Thoracic aorta (tissue), 2 donors: ENCODE results near the gene EEIG1. TPM values are rescaled to one million over a fixed set of nuclear protein-coding genes. Genes with fewer than 3 reads are reported as not detected.

ENCODE experiments used
- ATAC-seq: fragments of 150-250 bp; one replicate; pipeline ENCODE4 v1.8.0; 2017; ENCODE audit warnings: low read depth; ENCODE audit not compliant: insufficient number of reproducible peaks, low FRiP score
- DNase-seq: peaks from one replicate; pipeline ENCODE4 v3.0.0-alpha.2; 2020; ENCODE audit warnings: low spot score
- H3K27ac ChIP-seq, 2 donors: fragments of 200-600 bp; sonication (generic); 1 replicate in 1 of 2; 2 replicates in 1 of 2; pipeline ENCODE4 v1.5.1; 2016; ENCODE audit warnings: mild to moderate bottlenecking in 2 of 2, moderate library complexity in 2 of 2
- H3K27me3 ChIP-seq: fragments of 200-600 bp; sonication (generic); replicated peaks from 2 replicates; pipeline ENCODE4 v1.6.0; 2016; ENCODE audit warnings: mild to moderate bottlenecking; ENCODE audit not compliant: insufficient read depth
- H3K36me3 ChIP-seq: fragments of 200-600 bp; sonication (generic); one replicate; pipeline ENCODE4 v1.5.1; 2016
- H3K4me1 ChIP-seq, 2 donors: fragments of 200-600 bp; sonication (generic); 1 replicate in 1 of 2; 2 replicates in 1 of 2; pipeline versions ENCODE4 v1.5.1 to v1.6.0; 2016; ENCODE audit warnings: low read depth in 2 of 2, mild to moderate bottlenecking in 1 of 2; ENCODE audit not compliant: control insufficient read depth in 1 of 2
- H3K4me3 ChIP-seq: fragments of 200-600 bp; sonication (generic); 2 replicates; pipeline ENCODE4 v1.5.1; 2016; ENCODE audit warnings: mild to moderate bottlenecking
- H3K9me3 ChIP-seq: fragments of 200-600 bp; sonication (generic); 2 replicates; pipeline ENCODE4 v1.5.1; 2016
- total RNA-seq, 2 donors: library from RNA; depleted of rRNA; stranded (reverse); fragments of >200 nt; gene quantifications; one replicate each; pipeline versions ENCODE4 v1.1.0 to v1.2.3, GENCODE V29; 2016
- TF ChIP-seq, protein P1 (sequence below): fragments of 200-600 bp; sonication (generic); IDR thresholded peaks from one replicate; pipeline ENCODE4 v1.5.1; 2019; ENCODE audit warnings: antibody characterized with exemption

The EEIG1 gene
- total RNA-seq, 2 donors from 2014 or later = 20.4 to 26.5 TPM

DNA sequence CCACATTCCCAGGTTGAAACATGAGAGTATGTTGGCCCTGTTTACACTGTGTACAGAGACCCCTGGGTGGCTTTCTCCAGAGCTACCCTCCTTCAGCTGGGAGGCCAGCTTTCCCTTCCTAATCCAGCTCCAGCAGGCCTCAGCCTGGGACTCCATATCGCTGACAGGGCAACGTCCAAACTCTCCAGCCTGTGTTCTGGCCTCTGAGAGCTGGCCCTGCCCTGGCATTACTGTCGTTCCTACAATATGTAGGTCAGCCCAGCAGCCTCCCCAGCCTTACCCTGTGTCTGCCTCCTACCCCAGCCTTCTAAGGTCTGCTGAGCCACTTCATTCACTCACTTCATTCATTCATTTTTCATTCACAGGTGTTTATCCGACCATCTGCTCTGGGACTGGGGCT is 8.3 kb upstream of the EEIG1 start:
- Histone ChIP-seq H3K4me3 (no peak overlapping the region), H3K4me1 (no peaks in the 10 kb centered on the region), H3K27ac (no peak overlapping the region), H3K9me3 (no peaks in the 10 kb centered on the region), H3K27me3 (no peaks in the 10 kb centered on the region), H3K36me3 (no peaks in the 10 kb centered on the region)
- TF ChIP-seq, protein P1, sequence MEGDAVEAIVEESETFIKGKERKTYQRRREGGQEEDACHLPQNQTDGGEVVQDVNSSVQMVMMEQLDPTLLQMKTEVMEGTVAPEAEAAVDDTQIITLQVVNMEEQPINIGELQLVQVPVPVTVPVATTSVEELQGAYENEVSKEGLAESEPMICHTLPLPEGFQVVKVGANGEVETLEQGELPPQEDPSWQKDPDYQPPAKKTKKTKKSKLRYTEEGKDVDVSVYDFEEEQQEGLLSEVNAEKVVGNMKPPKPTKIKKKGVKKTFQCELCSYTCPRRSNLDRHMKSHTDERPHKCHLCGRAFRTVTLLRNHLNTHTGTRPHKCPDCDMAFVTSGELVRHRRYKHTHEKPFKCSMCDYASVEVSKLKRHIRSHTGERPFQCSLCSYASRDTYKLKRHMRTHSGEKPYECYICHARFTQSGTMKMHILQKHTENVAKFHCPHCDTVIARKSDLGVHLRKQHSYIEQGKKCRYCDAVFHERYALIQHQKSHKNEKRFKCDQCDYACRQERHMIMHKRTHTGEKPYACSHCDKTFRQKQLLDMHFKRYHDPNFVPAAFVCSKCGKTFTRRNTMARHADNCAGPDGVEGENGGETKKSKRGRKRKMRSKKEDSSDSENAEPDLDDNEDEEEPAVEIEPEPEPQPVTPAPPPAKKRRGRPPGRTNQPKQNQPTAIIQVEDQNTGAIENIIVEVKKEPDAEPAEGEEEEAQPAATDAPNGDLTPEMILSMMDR = no peak
- ATAC-seq (no peak), DNase-seq (no peak)

DNA sequence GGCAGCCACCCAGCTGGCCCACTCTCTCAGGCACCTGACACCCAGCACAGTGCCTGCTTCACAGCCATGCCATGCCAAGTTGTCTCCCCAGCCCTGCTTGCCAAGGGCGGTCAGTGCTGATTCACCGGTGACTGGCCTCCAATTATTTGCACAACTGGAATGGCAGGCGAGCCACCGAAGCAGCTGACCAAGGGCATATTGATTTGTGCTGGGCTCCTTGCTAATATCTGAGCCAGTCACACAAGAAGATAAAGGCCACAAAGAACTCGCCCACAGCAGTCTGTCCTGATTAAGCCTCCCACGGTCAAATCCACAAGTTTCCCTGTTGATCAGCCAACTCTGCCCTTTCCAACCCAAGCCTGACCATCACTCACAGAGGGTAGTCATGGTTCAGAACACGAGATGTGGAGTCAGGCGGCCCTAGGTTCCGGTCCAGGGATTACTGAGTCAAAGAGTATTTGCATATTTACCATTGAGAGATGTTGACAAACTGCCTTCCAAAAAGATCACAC is 6.4 kb upstream of the EEIG1 start:
- Histone ChIP-seq H3K27me3 (no peaks in the 10 kb centered on the region), H3K4me1 (no peaks in the 10 kb centered on the region), H3K9me3 (no peaks in the 10 kb centered on the region), H3K4me3 (no peak overlapping the region), H3K27ac (no peak overlapping the region), H3K36me3 (no peaks in the 10 kb centered on the region)
- DNase-seq (no peak), ATAC-seq (no peak)
- TF ChIP-seq, protein P1 = no peak

DNA sequence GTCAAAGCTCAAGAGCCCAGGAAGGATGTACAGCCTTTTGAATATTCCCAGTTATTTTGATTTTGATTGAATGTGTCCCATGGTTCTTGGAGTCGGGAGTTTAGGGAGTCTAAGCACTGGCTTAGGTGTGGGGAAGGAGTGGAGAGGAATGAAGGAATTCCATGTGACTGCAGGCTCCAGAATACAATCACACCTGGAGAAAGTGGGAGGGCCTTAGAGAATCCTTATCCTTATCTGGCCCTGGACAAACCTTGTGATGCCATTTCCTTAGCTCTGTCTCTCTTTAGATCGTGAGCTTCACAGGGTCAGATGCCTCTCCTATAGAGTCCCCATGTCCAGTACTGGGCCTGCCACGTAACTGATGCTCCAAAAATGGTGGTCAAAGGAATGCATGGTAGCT is 4.2 kb upstream of the EEIG1 start:
- DNase-seq (no peak), ATAC-seq (no peak)
- H3K27ac ChIP-seq = no peak overlapping the region
- TF ChIP-seq, protein P1 = no peak
- no peaks in the 10 kb centered on the region for H3K36me3 ChIP-seq
- H3K4me3 ChIP-seq = no peak overlapping the region
- H3K9me3 ChIP-seq = no peaks in the 10 kb centered on the region
- no peaks in the 10 kb centered on the region for H3K27me3 ChIP-seq
- H3K4me1 ChIP-seq = peaks cover 3 to 8% of the 10 kb centered on the region in 2 donors

DNA sequence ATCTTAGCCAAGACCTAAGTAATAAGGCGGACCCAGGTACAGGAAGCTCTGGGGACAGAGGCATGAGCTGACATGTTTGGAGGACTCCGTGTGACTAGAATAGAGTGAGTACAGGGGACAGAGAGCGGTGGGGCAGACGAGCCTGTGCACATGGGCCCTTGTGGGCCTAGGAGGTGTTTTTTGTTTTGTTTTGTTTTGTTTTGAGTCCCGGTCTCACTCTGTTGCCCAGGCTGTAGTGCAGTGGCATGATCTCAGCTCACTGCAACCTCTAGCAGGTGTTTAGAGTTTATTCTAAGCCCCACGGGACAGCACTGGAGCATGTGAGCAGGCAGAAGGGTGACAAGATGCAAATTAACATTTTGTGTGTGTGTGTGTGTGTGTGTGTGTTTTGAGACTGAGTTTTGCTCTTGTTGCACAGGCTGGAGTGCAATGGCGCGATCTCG is 3.1 kb upstream of the EEIG1 start:
- Histone ChIP-seq H3K4me3 (no peak overlapping the region), H3K27me3 (no peaks in the 10 kb centered on the region), H3K36me3 (no peaks in the 10 kb centered on the region), H3K4me1 (peaks cover 6 to 18% of the 10 kb centered on the region in 2 donors), H3K27ac (no peak overlapping the region), H3K9me3 (no peaks in the 10 kb centered on the region)
- no peak for DNase-seq
- ATAC-seq = no peak
- TF ChIP-seq, protein P1 = no peak

DNA sequence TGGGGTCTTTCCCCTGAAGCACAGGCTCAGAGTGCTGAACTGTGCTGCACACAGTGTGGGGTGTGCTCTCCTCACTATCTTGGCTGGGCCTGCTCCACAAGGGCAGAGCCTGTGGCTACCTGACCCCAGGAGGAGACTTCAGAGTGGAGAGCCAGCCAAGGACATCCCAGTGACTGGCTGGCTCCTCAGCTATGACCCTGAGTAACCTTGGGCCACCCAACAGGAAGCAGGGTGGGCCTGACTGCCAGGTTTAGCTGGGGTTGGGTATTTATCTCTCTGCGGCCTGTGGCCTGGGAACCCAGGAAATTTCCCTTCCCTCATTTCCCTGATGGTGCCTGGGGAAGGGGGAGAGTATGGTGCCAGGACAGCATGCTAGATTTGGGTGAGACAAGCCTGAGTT is 2.1 kb upstream of the EEIG1 start:
- DNase-seq (no peak), ATAC-seq (no peak)
- no peaks in the 10 kb centered on the region for H3K9me3 ChIP-seq
- TF ChIP-seq, protein P1 = no peak
- no peaks in the 10 kb centered on the region for H3K27me3 ChIP-seq
- H3K4me1 ChIP-seq = peaks cover 14 to 27% of the 10 kb centered on the region in 2 donors
- no peak overlapping the region for H3K27ac ChIP-seq
- H3K4me3 ChIP-seq = no peak overlapping the region
- no peaks in the 10 kb centered on the region for H3K36me3 ChIP-seq
